Stimulated activated CD4-positive, alpha-beta T cell treated with anti-CD3 and anti-CD28 coated beads, Interleukin-15, amount 100 ng/mL, for 1 hour (primary cell): ENCODE results near the gene HOXA10.

Experiments used
- DNase-seq, 2 donors: peaks; one replicate each; pipeline ENCODE4 v3.0.0-alpha.2; 2020; ENCODE audit warnings: low read depth in 1 of 2, low spot score in 1 of 2

The HOXA10 gene

GRCh38 chr7:27191833-27192545 is 17.9 kb upstream of the HOXA10 start:
- no peak for DNase-seq

- no peak for DNase-seq
Measured at GRCh38 chr7:27191161-27191731, 17.1 kb upstream of the HOXA10 start.

DNA sequence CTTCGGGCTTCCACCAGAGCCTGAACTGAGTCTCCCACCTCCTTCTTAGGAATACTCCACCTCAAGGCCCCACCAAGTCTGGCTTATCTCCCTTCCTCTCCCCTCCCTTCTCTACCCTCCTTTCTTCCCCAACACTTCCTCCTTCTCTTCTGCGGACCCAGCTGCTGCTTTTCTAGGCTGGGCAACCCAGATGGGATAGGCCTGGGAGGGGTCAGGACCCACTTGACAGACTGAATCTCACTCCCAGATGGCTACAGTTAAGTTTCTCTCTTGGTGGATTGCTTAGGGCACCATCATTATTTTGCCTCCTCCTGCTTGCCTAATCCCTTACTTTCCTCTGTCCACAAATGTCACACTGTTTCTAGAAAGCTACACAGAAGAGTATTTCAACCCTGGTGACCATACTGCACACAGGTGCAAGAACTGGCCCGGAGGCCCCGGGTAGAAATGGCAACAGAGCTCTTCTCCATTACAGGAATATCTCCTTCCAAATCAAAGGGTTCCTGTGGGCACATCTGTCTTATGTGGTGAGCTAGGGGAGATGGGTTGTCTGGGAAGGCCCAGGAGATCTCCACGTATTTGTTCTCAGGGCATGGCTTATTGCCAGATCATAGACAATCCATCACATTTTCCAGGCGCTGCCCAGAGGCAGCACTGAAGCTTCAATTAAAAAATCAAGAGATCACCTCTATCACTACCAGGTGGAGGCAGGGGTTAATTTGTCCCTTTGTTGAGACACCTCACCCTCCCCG is 16.1 kb upstream of the HOXA10 start:
- DNase-seq: no peak

GRCh38 chr7:27189295-27189996 is 15.3 kb upstream of the HOXA10 start:
- no peak for DNase-seq

DNA sequence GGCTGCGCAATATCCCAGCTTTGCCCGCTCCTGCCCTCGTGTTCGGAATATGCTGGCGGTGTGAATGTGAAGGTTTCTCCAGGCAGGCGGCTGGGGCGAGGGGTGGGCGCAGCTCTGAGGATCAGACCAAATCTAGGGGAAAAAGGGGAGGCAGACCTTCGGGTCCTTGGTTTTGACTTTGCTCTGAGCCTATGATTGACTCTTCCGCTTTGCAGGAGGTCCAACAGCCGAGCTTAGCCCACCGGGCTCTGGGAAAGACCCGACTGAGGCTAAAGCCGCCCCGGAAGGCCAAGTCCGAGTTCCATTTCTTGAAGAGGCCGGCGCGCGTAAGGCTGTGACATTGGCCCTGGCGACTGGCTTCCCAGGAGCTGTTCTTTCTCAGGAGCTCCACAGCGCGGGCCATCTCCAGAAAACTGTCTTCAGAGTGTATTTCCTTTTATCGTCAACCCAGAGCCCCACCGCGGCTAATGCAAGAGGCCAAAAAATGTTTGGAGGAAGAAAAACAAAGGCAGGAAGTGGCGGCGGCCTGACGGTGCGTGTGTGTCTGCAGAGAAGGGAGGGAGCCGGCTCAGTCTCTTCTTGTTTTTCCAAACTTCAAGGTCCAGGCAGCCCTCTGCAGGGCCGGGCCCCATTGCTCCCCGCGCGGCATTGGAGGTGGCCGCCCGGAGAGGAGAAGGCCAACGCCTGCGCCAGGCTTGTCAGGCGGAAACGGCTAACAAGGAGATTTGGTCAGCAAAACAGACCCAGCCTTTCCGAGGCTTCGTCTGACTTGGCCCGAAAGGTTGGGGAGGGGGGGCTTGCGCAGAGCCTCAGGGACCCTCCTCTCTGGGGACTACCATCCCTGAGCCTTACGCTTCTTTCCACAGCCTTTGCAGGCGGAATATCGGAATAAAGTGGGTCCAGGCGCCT is 14.5 kb upstream of the HOXA10 start:
- DNase-seq: no peak

DNA sequence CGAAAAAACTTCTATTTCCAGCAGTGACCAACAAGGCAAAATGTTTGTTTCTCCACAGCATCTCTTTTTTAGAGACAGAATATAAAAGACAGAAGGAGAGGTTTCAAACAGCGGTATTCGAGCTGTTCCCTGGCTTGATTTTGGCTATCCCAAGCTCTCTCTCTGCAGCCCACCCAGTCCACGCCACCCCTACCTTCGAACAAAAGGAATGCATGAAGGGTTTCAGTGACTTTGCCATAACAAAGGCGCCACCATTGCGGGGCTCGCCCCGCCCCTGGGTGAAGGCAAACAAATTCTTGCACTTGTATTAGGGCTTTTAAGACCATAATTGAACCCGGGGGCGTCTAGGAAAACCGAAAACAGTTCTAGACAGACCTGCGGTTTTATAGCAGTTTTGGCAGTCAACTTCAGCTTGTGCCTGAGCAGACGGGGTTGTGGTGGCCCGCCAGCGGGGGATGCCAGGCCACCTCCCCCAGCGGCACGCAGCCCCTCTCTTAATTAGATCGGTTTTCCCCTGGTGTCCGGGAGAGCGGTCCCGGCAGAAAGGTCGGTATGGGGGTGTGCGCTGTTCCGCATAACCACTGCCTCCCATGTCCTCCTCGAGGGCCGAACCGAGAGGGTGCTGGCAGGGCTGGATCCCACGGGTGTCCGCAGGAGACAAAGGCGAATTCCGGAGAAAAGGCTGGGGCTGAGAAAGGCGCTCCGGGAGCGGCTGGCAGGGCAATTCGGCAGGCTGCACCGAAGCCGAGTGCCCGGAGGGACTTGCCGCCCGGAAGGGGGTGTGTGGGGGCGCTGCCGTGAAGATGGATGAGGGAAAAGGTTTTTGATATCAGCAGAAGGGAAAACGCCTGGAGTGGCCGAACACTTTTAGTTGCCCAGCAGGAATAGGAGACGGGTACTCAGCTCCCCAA is 13.6 kb upstream of the HOXA10 start:
- no peak for DNase-seq

DNA sequence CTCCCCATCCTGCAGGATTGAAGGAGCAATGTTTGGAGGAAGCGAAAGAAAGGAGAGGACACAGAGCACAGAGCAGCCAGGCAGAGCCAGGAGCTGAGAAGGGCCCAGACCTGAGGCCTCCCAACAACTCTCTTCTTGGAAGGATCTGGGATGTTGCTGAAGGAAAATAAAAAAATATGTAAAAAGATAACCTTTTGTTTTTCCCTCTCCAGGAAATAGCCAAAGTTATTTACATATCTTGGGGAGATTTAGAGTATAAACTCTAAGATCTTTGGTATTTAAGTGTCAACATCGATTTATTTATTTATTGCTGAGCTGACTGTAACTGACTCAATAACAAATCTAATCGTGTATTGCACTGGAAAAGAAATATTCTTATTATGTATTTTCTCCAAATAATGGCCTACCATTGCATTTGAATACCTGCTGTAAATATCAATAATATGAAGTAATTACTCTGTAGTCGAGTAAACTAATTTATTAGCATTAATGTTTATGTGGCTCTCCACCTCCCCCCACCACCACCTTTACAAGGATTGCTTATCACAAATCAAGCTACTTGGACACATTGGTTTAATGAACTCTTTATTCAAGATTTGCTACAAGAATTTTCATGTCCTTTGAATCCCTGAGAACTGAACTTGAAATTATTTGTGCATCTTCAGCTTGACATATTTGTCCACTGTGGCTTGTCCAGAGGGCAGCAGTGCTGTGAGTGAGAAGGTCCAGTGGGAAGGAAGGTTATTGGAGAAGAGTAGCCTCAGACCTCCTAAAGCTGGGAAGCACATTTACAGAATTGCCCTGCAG is 12.8 kb upstream of the HOXA10 start:
- DNase-seq: no peak

- peak in 1 of 2 donors; percentile 0 for DNase-seq
Measured at GRCh38 chr7:27185854-27186667, 11.9 kb upstream of the HOXA10 start.

DNA sequence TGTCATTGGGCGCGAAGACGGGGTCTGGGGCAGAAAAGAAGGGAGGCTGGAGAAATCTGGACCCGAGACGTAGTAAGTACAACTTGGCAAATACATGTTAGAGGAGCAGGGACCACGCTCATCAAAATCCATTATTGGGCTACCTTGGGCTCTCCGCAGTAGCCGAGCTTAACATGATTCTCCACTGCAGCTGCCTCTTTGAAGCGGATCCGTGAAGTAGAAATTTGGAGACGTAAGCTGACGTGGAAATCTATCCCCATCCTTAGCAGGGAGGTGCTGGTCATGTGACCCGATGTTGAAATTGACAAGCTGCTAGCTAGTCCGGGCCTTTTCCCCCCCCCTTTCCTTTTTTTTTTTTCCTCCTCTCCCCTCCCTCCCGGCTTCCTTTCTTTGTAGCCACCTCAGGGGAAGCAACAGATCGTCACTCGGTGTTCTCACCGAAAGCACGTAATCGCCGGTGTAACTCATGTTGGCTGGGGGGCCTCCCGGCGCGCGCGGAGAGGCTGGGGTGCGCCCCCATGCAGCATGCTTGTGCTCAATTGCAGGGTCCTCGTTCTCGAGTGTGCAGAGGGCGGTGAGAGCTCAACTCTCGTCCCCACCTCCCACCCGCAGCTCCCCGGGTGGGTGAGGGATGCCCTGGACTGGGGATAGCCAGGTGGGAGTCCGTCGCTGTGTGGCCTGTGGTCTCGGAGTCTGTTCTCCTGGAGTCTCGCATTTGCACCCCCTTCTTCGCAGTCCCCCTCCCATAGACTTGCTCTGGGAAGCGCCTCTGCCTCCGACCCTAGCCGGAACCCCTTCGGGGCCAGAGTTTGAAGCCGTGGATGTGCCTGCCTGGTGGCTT is 11.1 kb upstream of the HOXA10 start, which contains the start of gene HOXA11:
HOXA11 (minus strand) TSS at position 220 of the 841 bp plus-strand sequence; CDS start at position 132, 88 bp downstream.
- peak in 1 of 2 donors; percentile 1 for DNase-seq

GRCh38 chr7:27184337-27185012 is 10.4 kb upstream of the HOXA10 start:
- DNase-seq: peak in 1 of 2 donors; percentile 3

- peak in 1 of 2 donors; percentile 0 for DNase-seq
Measured at GRCh38 chr7:27183682-27184336, 9.7 kb upstream of the HOXA10 start.

- DNase-seq: no peak
Measured at GRCh38 chr7:27182861-27183681, 9.0 kb upstream of the HOXA10 start.

DNA sequence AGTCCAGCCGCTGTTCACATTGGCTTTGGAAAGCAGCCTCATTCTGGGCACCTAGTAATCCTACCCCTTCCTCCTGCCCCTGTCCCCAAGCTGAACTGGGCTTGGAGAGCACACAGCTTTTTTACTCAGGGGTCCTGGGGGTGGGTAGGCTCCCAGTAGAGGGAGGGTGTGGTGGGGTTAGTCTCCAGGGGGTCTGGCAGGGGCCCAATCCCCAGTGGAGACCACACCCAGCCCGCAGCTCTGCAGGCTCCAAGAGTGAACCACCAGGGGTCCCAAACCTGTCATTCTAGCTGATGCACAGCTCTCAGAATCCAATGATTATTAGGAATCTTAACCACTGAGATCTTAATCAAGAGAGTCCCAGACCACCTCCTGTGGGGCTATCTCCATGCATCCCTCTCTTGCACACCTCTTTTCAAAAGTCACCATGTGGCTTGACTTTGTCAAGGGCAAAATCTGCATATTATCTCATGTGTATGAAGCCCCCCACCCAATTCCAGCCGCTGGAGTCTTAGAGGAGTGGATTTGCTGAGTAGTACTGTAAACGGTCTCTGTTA is 8.2 kb upstream of the HOXA10 start:
- peak in 1 of 2 donors; percentile 1 for DNase-seq

GRCh38 chr7:27181795-27182275 is 7.7 kb upstream of the HOXA10 start:
- no peak for DNase-seq
